GM10847 (cell line): Measurements from ENCODE around the gene AP1S3.

Source experiments
- POLR2A ChIP-seq: IDR thresholded peaks from 2 replicates; pipeline ENCODE4 v1.6.1; 2011; ENCODE audit not compliant: insufficient read length; ENCODE audit errors: extremely low read depth

AP1S3 gene

GRCh38 chr2:223724861-223725260, 112.5 kb downstream of the AP1S3 start:
- TF ChIP-seq POLR2A, result no peak

DNA sequence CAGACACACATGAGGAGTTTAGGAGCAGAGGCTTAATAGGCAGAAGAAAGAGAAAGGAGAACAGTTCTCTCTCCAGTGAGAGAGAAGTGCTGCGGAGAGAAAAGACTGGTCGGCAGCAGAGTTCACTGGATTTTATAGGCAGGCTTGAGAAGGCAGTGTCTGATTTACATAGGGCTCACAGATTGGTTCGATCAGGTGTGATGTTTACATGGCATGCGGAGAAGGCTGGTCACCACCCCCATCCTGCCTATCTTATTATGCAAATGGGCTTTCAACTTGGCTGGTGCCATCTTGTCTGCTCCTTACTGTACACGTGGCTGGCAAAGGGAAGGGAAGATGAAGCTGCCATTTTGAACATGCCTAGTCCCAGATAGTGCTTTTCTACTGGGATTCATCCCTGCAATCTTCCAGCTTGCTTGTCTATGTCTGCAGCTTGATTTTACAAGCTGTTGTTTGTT, 113.4 kb downstream of the AP1S3 start:
- TF ChIP-seq POLR2A, result no peak

- no peak for TF ChIP-seq POLR2A
Observed at GRCh38 chr2:223722226-223722625, 115.2 kb downstream of the AP1S3 start.

- TF ChIP-seq POLR2A, result no peak
Observed at GRCh38 chr2:223721746-223722145, 115.6 kb downstream of the AP1S3 start.

GRCh38 chr2:223720367-223720766, 117.0 kb downstream of the AP1S3 start:
- no peak for TF ChIP-seq POLR2A

GRCh38 chr2:223712642-223713041, 124.7 kb downstream of the AP1S3 start:
- no peak for TF ChIP-seq POLR2A

- no peak for TF ChIP-seq POLR2A
Observed at GRCh38 chr2:223711596-223712326, 125.6 kb downstream of the AP1S3 start.
